Activated B cell treated with CpG ODN at 0.5 μM for 24 hours (primary cell): Measurements from ENCODE around the gene MRGPRG. TPM values are rescaled to one million over a fixed set of nuclear protein-coding genes. Genes with fewer than 3 reads are reported as not detected.

Experiments
- ATAC-seq: fragments of 200-7000 bp; cut with Tn5 transposase; one replicate; pipeline ENCODE4 v1.10.0; 2021; ENCODE audit warnings: low read depth, mild to moderate bottlenecking, moderate library complexity
- CTCF ChIA-PET: fragments of 350-600 bp; sonication (Branson Sonifier 250); formaldehyde crosslinking; loops from one replicate; lab custom pipeline; 2021; ENCODE audit warnings: antibody characterized with exemption; lab: Charles Lee
- POLR2A ChIA-PET: fragments of 350-600 bp; sonication (Branson Sonifier 250); formaldehyde crosslinking; loops from one replicate; lab custom pipeline; 2021; ENCODE audit warnings: antibody characterized with exemption; lab: Charles Lee
- DNase-seq: peaks from one replicate; pipeline ENCODE4 v3.0.0; 2022
- H3K27ac Mint-ChIP-seq: one replicate; pipeline ENCODE4 v1.8.0; 2020; ENCODE audit warnings: mixed read lengths
- H3K27me3 Mint-ChIP-seq: one replicate; pipeline ENCODE4 v1.8.0; 2021; ENCODE audit warnings: mixed read lengths
- H3K36me3 Mint-ChIP-seq: one replicate; pipeline ENCODE4 v1.8.0; 2021; ENCODE audit warnings: low read depth, mixed read lengths
- H3K4me1 Mint-ChIP-seq: one replicate; pipeline ENCODE4 v1.8.0; 2021; ENCODE audit warnings: mixed read lengths
- H3K4me3 Mint-ChIP-seq: one replicate; pipeline ENCODE4 v1.8.0; 2020; ENCODE audit warnings: mild to moderate bottlenecking, mixed read lengths
- H3K9me3 Mint-ChIP-seq: one replicate; pipeline ENCODE4 v1.8.0; 2020; ENCODE audit warnings: mixed read lengths
- intact Hi-C: fragments of 100-400 bp; cut with micrococcal nuclease; formaldehyde crosslinking; loops from one replicate; pipeline ENCODE4 v1.15.1; 2024
- total RNA-seq: library from RNA; stranded (reverse); gene quantifications from 2 replicates; pipeline ENCODE4 v1.2.3, GENCODE V29; 2022
- TF ChIP-seq, protein P1 (sequence below): fragments of 200-600 bp; IDR thresholded peaks from one replicate; pipeline ENCODE4 v1.8.0; 2022; ENCODE audit warnings: antibody characterized with exemption, mild to moderate bottlenecking

Gene MRGPRG
- total RNA-seq, 1 donor from 2014 or later, result not detected

DNA sequence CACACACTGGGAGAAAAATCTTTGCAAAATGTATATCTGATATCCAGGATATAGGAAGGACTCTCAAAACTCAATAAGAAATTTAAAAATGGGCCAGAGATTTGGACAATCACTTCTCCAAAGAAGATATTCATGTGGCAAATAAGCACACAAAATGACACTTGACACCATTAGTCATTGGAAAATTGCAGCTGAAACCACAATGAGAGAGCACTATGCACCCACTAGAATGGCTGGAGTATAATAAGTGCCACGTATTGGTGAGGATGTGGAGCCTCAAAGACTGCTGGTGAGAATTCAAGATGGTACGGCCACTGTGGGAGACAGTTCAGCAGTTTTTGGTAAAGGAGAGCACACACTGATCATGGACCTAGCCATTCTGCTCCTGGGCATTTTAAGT, 40.7 kb downstream of the MRGPRG start:
- Mint-ChIP-seq H3K4me3 (no peak overlapping the region), H3K27me3 (peaks cover 8% of the 10 kb centered on the region), H3K4me1 (no peaks in the 10 kb centered on the region), H3K36me3 (no peaks in the 10 kb centered on the region), H3K27ac (no peak overlapping the region), H3K9me3 (peaks cover 15% of the 10 kb centered on the region)
- ChIA-PET CTCF (no interaction called here), POLR2A (no interaction called here)
- no peak for DNase-seq
- intact Hi-C loops, result no loop called here
- TF ChIP-seq, protein P1, sequence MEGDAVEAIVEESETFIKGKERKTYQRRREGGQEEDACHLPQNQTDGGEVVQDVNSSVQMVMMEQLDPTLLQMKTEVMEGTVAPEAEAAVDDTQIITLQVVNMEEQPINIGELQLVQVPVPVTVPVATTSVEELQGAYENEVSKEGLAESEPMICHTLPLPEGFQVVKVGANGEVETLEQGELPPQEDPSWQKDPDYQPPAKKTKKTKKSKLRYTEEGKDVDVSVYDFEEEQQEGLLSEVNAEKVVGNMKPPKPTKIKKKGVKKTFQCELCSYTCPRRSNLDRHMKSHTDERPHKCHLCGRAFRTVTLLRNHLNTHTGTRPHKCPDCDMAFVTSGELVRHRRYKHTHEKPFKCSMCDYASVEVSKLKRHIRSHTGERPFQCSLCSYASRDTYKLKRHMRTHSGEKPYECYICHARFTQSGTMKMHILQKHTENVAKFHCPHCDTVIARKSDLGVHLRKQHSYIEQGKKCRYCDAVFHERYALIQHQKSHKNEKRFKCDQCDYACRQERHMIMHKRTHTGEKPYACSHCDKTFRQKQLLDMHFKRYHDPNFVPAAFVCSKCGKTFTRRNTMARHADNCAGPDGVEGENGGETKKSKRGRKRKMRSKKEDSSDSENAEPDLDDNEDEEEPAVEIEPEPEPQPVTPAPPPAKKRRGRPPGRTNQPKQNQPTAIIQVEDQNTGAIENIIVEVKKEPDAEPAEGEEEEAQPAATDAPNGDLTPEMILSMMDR, result no peak
- ATAC-seq, result no peak

DNA sequence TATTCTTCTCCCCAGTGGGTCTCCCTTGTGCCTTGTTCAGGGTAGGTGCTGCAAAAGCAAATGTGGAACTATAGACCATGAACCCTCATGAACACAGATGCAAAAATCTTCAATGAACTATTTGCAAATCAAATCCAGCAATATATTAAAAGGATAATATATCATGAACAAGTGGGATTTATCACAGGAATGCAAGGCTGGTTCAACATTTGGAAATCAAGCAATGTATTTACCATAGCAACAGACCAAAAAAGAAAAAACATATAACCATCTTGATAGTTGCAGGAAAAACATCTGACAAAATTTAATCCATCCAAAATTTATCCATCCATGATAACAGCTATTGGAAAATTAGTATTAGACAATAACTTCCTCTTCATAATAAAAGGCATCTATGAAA, 42.1 kb downstream of the MRGPRG start:
- DNase-seq (no peak), ATAC-seq (no peak)
- H3K4me1 Mint-ChIP-seq, result no peaks in the 10 kb centered on the region
- H3K36me3 Mint-ChIP-seq, result no peaks in the 10 kb centered on the region
- ChIA-PET CTCF (no interaction called here), POLR2A (no interaction called here)
- H3K9me3 Mint-ChIP-seq, result peaks cover 15% of the 10 kb centered on the region
- H3K4me3 Mint-ChIP-seq, result no peak overlapping the region
- peaks cover 6% of the 10 kb centered on the region for H3K27me3 Mint-ChIP-seq
- H3K27ac Mint-ChIP-seq, result no peak overlapping the region
- TF ChIP-seq, protein P1, result no peak
- intact Hi-C loops, result no loop called here

DNA sequence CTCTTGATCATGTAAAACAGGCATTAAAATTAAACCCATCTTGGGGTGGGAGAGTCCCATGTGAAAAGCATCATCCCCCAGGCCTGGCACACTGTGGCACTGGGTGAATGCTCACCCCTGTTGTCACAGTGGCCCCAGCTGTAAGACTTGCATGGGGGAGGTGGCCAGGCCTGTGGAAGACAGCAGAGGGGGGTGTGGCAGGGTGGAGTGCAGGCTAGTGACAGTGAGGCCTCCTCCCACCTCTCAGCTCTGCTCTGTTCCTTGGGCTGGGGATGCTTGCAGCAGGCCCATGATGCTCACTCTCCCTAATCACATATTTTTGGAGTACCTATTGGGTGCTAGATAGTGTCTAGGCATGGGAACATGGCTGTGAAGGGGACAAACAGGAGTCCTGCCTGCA, 43.4 kb downstream of the MRGPRG start:
- ChIA-PET CTCF (no interaction called here), POLR2A (no interaction called here)
- intact Hi-C loops, result no loop called here
- DNase-seq (no peak), ATAC-seq (no peak)
- H3K27ac Mint-ChIP-seq, result no peak overlapping the region
- TF ChIP-seq, protein P1, result no peak
- no peaks in the 10 kb centered on the region for H3K4me1 Mint-ChIP-seq
- H3K9me3 Mint-ChIP-seq, result peaks cover 15% of the 10 kb centered on the region
- peaks cover 6% of the 10 kb centered on the region for H3K27me3 Mint-ChIP-seq
- H3K4me3 Mint-ChIP-seq, result no peak overlapping the region
- H3K36me3 Mint-ChIP-seq, result no peaks in the 10 kb centered on the region

DNA sequence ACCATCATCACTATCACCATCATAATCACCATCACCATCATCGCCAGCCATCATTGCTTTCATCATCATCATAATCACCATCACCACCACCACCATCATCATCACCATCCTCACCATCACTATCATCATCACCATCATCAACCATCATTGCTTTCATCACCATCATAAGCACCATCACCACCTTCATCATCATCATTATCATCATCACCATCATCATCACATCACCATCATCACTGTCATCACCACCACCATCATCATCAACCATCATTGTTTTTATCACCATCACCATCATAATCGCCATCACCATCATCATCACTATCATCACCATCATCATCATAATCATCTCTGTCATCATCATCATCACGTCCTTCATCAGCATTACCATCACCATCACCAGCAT, 44.2 kb downstream of the MRGPRG start:
- DNase-seq (no peak), ATAC-seq (no peak)
- intact Hi-C loops, result no loop called here
- H3K4me1 Mint-ChIP-seq, result no peaks in the 10 kb centered on the region
- H3K36me3 Mint-ChIP-seq, result no peaks in the 10 kb centered on the region
- ChIA-PET POLR2A (no interaction called here), CTCF (no interaction called here)
- TF ChIP-seq, protein P1, result no peak
- no peak overlapping the region for H3K27ac Mint-ChIP-seq
- peaks cover 13% of the 10 kb centered on the region for H3K9me3 Mint-ChIP-seq
- H3K27me3 Mint-ChIP-seq, result peaks cover 9% of the 10 kb centered on the region
- no peak overlapping the region for H3K4me3 Mint-ChIP-seq

DNA sequence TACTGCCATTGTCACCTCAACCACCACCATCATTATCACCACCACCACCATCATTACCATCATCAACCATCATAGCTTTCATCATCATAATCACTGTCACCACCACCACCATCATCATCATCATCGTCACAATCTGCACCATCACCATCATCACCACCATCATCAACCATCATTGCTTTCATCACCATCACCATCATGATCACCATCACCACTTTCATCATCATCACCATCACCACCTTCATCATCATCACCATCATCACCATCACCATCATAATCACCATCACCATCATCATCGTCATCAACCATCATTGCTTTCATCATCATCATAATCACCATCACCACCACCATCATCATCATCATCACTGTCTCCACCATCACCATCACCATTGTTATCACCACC, 44.8 kb downstream of the MRGPRG start:
- Mint-ChIP-seq H3K27ac (no peak overlapping the region), H3K36me3 (no peaks in the 10 kb centered on the region), H3K27me3 (peaks cover 14% of the 10 kb centered on the region), H3K4me3 (no peak overlapping the region), H3K4me1 (no peaks in the 10 kb centered on the region), H3K9me3 (peaks cover 13% of the 10 kb centered on the region)
- TF ChIP-seq, protein P1, result no peak
- POLR2A ChIA-PET, result no interaction called here
- DNase-seq, result no peak
- no peak for ATAC-seq
- CTCF ChIA-PET, result no interaction called here
- intact Hi-C loops, result no loop called here
